Osteoblast (primary cell): ENCODE results near the gene CCDC8. TPM values are rescaled to one million over a fixed set of nuclear protein-coding genes. Genes with fewer than 3 reads are reported as not detected.
A peak's percentile ranks its signal among the peaks of the same experiment; 100 is the strongest.

Source experiments
- DNase-seq: peaks from one replicate; pipeline ENCODE4 v3.0.0; 2011; ENCODE audit warnings: low spot score, mixed read lengths; ENCODE audit not compliant: insufficient read length; ENCODE audit errors: missing footprints
- H2AFZ ChIP-seq: 2 replicates; pipeline ENCODE4 v1.6.0; 2011; ENCODE audit warnings: mild to moderate bottlenecking, low read length
- H3K27ac ChIP-seq: 2 replicates; pipeline ENCODE4 v1.5.1; 2011; ENCODE audit warnings: mild to moderate bottlenecking, low read depth, low read length, moderate library complexity
- H3K27me3 ChIP-seq: 2 replicates; pipeline ENCODE4 v1.6.0; 2012; ENCODE audit warnings: mild to moderate bottlenecking, control low read depth, inconsistent platforms, low read length, moderate library complexity; ENCODE audit not compliant: insufficient read depth
- H3K36me3 ChIP-seq: 2 replicates; pipeline ENCODE4 v1.5.1; 2011; ENCODE audit warnings: mild to moderate bottlenecking, low read length, control low read depth, moderate library complexity; ENCODE audit not compliant: insufficient read depth
- H3K4me1 ChIP-seq: 2 replicates; pipeline ENCODE4 v1.5.1; 2011; ENCODE audit warnings: mild to moderate bottlenecking, low read length, control low read depth, moderate library complexity; ENCODE audit not compliant: insufficient read depth
- H3K4me2 ChIP-seq: 2 replicates; pipeline ENCODE4 v1.6.0; 2011; ENCODE audit warnings: mild to moderate bottlenecking, low read length; ENCODE audit not compliant: insufficient read depth
- H3K4me3 ChIP-seq: fragments of 200-600 bp; sonication (generic); 3 replicates; pipeline ENCODE4 v1.5.1; 2012; ENCODE audit warnings: mild to moderate bottlenecking, low read length, inconsistent platforms; ENCODE audit not compliant: insufficient read depth
- H3K79me2 ChIP-seq: 2 replicates; pipeline ENCODE4 v1.6.0; 2012; ENCODE audit warnings: mild to moderate bottlenecking, low read length, control low read depth, inconsistent platforms; ENCODE audit not compliant: insufficient read depth
- H3K9me3 ChIP-seq: 2 replicates; pipeline ENCODE4 v1.5.1; 2011; ENCODE audit warnings: low read depth, low read length, control low read depth
- H4K20me1 ChIP-seq: 2 replicates; pipeline ENCODE4 v1.6.0; 2012; ENCODE audit warnings: mild to moderate bottlenecking, low read length, control low read depth; ENCODE audit not compliant: insufficient read depth
- total RNA-seq: library from RNA; depleted of rRNA; stranded (reverse); fragments of >200 nt; gene quantifications from 2 replicates; pipeline ENCODE4 v1.2.3, GENCODE V29; 2012
- TF ChIP-seq, protein P1 (sequence below): IDR thresholded peaks from 2 replicates; pipeline ENCODE4 v1.5.1; 2011; ENCODE audit warnings: mild to moderate bottlenecking, low read depth, low read length, moderate library complexity; ENCODE audit errors: extremely low read depth

CCDC8 gene
- total RNA-seq, 1 donor, result 17.4 TPM

DNA sequence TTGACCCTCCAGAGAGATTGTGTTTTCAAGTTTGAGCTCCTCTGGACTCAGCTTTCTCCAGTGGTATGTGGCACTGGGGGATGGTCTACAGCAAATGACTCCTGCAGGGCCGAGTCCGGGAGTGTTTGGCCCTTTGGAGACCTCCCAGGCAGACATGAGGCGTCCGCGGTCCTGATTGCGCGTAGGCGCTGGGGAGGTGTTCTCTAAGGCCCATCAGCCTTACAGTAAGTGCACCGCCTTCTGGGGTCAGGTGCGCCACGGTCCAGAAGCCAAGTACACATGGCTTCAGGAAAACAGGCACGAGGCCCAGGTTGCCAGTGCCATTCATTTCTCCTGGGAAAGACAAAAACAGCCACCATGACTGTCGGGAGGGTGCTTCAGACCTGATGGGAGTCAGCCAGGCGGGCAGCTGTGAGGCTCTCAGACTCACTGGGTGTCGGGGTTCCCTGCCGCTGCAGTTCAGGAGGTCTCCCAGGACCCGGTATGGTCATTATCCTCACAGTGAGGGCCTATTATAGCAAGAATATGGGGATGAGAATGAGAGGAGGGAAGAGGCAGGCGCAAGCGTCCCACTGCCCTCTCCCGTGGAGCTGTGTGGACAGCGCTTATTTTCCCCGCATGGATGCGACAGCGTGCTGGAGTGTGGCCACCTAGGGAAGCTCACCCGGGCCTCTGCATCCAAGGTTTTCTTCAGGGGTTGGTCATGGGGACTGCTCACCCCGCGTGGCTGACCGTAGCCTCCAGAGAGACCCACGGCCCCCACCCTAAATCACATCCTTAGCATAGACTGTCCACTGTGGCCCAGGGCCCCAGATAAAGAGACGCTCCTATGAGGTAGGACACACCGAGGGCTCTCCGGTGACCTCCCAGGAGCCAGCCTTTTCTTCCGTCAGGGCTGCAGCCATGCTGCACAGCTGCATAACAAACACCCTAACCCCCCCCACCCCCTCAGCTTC, 21.8 kb downstream of the CCDC8 start:
- H2AFZ ChIP-seq, result no peak overlapping the region
- peaks cover 14% of the 10 kb centered on the region for H3K4me1 ChIP-seq
- H3K4me2 ChIP-seq, result peak overlapping the region; percentile 64
- DNase-seq, result no peak
- H3K27me3 ChIP-seq, result no peaks in the 10 kb centered on the region
- H3K36me3 ChIP-seq, result peaks cover 34% of the 10 kb centered on the region
- no peaks in the 10 kb centered on the region for H3K79me2 ChIP-seq
- TF ChIP-seq, protein P1, sequence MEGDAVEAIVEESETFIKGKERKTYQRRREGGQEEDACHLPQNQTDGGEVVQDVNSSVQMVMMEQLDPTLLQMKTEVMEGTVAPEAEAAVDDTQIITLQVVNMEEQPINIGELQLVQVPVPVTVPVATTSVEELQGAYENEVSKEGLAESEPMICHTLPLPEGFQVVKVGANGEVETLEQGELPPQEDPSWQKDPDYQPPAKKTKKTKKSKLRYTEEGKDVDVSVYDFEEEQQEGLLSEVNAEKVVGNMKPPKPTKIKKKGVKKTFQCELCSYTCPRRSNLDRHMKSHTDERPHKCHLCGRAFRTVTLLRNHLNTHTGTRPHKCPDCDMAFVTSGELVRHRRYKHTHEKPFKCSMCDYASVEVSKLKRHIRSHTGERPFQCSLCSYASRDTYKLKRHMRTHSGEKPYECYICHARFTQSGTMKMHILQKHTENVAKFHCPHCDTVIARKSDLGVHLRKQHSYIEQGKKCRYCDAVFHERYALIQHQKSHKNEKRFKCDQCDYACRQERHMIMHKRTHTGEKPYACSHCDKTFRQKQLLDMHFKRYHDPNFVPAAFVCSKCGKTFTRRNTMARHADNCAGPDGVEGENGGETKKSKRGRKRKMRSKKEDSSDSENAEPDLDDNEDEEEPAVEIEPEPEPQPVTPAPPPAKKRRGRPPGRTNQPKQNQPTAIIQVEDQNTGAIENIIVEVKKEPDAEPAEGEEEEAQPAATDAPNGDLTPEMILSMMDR, result no peak
- H3K9me3 ChIP-seq, result no peaks in the 10 kb centered on the region
- H3K27ac ChIP-seq, result no peak overlapping the region
- H3K4me3 ChIP-seq, result no peak overlapping the region
- peaks cover 5% of the 10 kb centered on the region for H4K20me1 ChIP-seq

DNA sequence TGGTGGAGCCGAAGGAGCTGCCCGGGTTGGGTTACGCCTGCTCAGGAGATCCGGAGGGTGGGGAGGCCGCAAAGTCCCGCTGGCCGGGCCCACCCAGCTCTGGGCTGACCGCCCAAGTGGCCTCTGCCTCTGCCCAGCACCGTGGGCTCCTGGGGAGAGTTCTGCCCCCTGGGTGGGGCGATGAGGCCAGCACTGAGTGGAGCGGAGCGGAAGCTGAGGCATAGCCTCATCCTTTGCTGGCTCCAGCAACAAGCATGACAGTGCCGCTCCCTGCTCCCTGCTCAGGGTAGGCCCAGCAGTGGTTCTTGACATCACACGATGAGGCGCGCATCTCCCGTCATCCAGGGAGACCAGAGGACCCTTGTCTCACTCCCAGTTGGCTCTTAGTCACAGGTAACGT, 22.5 kb downstream of the CCDC8 start:
- H3K36me3 ChIP-seq, result peaks cover 34% of the 10 kb centered on the region
- no peak overlapping the region for H2AFZ ChIP-seq
- H4K20me1 ChIP-seq, result peaks cover 5% of the 10 kb centered on the region
- no peak for DNase-seq
- H3K27ac ChIP-seq, result no peak overlapping the region
- H3K27me3 ChIP-seq, result no peaks in the 10 kb centered on the region
- H3K4me3 ChIP-seq, result no peak overlapping the region
- H3K4me1 ChIP-seq, result peaks cover 14% of the 10 kb centered on the region
- H3K4me2 ChIP-seq, result no peak overlapping the region
- no peaks in the 10 kb centered on the region for H3K79me2 ChIP-seq
- TF ChIP-seq, protein P1, result no peak
- H3K9me3 ChIP-seq, result no peaks in the 10 kb centered on the region

DNA sequence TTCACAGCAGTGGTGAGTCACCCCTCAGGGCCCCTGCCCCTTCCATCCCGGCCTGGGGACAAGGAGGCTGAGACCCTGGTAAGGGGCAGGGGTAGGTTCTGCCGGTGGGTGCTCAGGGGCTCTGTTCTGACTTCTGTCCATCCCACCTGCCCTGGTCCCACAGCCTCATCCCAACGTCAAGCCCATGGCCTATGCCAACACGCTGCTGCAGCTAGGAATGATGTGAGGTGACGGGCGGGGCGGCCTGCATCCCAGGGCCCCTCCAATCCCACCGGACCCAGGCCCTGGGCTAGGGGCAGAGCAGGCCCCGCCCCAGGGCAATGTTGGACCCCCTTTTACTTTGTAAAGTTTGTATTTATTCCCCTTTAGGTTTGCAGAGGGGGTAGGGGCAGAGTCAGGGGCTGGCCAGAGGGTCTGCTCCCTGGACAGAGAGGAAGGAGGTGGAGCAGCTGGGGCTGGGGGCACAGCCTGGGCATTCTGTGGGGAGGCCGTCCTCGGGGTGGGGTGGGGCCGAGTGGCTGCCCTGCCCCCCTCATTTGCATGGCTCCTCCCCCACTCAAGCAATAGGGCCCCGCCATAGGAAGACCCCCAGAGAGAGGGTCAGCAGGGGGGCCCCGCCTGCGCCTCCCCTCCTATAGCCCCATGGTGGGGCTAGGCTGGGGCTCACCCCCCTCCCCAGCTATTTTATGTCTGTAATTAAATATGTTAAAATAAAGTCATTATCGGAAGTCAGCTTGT, 23.1 kb downstream of the CCDC8 start:
- Histone ChIP-seq H3K4me3 (no peak overlapping the region), H4K20me1 (peaks cover 5% of the 10 kb centered on the region), H3K9me3 (no peaks in the 10 kb centered on the region), H3K27ac (no peak overlapping the region), H3K36me3 (peaks cover 34% of the 10 kb centered on the region), H3K4me2 (no peak overlapping the region), H3K27me3 (no peaks in the 10 kb centered on the region), H3K79me2 (no peaks in the 10 kb centered on the region), H3K4me1 (peaks cover 14% of the 10 kb centered on the region), H2AFZ (no peak overlapping the region)
- DNase-seq, result no peak
- TF ChIP-seq, protein P1, result no peak
